Activated naive CD4-positive, alpha-beta T cell (primary cell): ENCODE measurements around the gene NEK8.
A peak's percentile ranks its signal among the peaks of the same experiment; 100 is the strongest.
"Not testable (repeated sequence)": the region's sequence is repeated elsewhere in the genome, so short reads cannot be mapped to it uniquely, and the experiment has no call there.

Experiments
- DNase-seq, 4 experiments: peaks; one replicate each; lab custom pipeline; 2025; lab: John Stamatoyannopoulos, UW

NEK8 gene

GRCh38 chr17:28725660-28726225 is 2.8 kb upstream of the NEK8 start:
- peak in 2 of 4 experiments; percentile 47 to 51 for DNase-seq

- DNase-seq, result peak in 2 of 4 experiments; percentile 44 to 46
Observed at GRCh38 chr17:28726226-28726626, 2.4 kb upstream of the NEK8 start, which contains the start of gene TLCD1. Gene TLCD1 (minus strand): TSS chr17:28726233. CDS start chr17:28726097, 136 bp downstream.

- DNase-seq, result peak; percentile 77 to 85 (median 82)
Observed at GRCh38 chr17:28726627-28727491, 1.7 kb upstream of the NEK8 start.

GRCh38 chr17:28729950-28730330 is 1.4 kb downstream of the NEK8 start:
- no peak for DNase-seq

GRCh38 chr17:28733346-28733745 is 4.8 kb downstream of the NEK8 start:
- no peak for DNase-seq

GRCh38 chr17:28734712-28735241 is 6.2 kb downstream of the NEK8 start:
- no peak for DNase-seq

GRCh38 chr17:28735242-28735722 is 6.7 kb downstream of the NEK8 start:
- DNase-seq, result no peak

GRCh38 chr17:28735913-28736769 is 7.6 kb downstream of the NEK8 start:
- not testable (repeated sequence) for DNase-seq

- DNase-seq, result no peak
Observed at GRCh38 chr17:28737316-28737715, 8.7 kb downstream of the NEK8 start.

- no peak for DNase-seq
Observed at GRCh38 chr17:28737770-28738679, 9.4 kb downstream of the NEK8 start.

- no peak for DNase-seq
Observed at GRCh38 chr17:28738680-28739384, 10.2 kb downstream of the NEK8 start.

GRCh38 chr17:28740406-28741357 is 12.1 kb downstream of the NEK8 start:
- no peak for DNase-seq

GRCh38 chr17:28741358-28742349 is 13.1 kb downstream of the NEK8 start:
- no peak for DNase-seq

- DNase-seq, result peak; percentile 30 to 68 (median 43)
Observed at GRCh38 chr17:28743243-28744103, 14.9 kb downstream of the NEK8 start, which contains the start of gene TRAF4. Gene TRAF4 (plus strand): TSS chr17:28744011. CDS start chr17:28744113, 102 bp downstream.

- peak in 2 of 4 experiments; percentile 44 to 53 for DNase-seq
Observed at GRCh38 chr17:28744104-28744971, 15.8 kb downstream of the NEK8 start.
